Measurements from ENCODE around the gene MED13. TPM values are rescaled to one million over a fixed set of nuclear protein-coding genes. Genes with fewer than 3 reads are reported as not detected.

The MED13 gene
- total RNA-seq, 4 donors from 2014 or later, result 34.5 to 64.9 (median 52.0) TPM

- peak; percentile 100 for ATAC-seq
- peaks cover 0 to 2% of the 10 kb centered on the region in 2 donors for H3K36me3 ChIP-seq
- peak; percentile 55 for TF ChIP-seq POLR2AphosphoS5 (IDR thresholded peaks at IDR 0.05)
- TF ChIP-seq POLR2A (IDR thresholded peaks at IDR 0.05), result peak; percentile 52 to 62
- TF ChIP-seq EP300 (IDR thresholded peaks at IDR 0.05), result no peak
- peak; percentile 84 to 95 (median 90) for TF ChIP-seq CTCF (IDR thresholded peaks at IDR 0.05)
- H3K27ac ChIP-seq, result peak overlapping the region; percentile 96 to 100 (median 98)
- H3K4me1 ChIP-seq, result peaks cover 7 to 39% (median 8%) of the 10 kb centered on the region in 3 donors
- 2 to 7% methylated on average over 9 to 32 of the region's 51 CpGs for WGBS, 2 donors (ENCODE audit: low coverage in 1 of 2)
- peak overlapping the region; percentile 98 for H3K4me3 ChIP-seq
- no peaks in the 10 kb centered on the region for H3K9me3 ChIP-seq
- no peaks in the 10 kb centered on the region for H3K27me3 ChIP-seq
Measured at GRCh38 chr17:62065611-62066468, 762 bp upstream of the MED13 start.

- TF ChIP-seq CTCF (IDR thresholded peaks at IDR 0.05), result no peak
- no peak for TF ChIP-seq POLR2AphosphoS5 (IDR thresholded peaks at IDR 0.05)
- no peak for TF ChIP-seq EP300 (IDR thresholded peaks at IDR 0.05)
- no peak for TF ChIP-seq POLR2A (IDR thresholded peaks at IDR 0.05)
- ATAC-seq, result no peak
- Histone ChIP-seq H3K4me1 (peaks cover 7 to 55% (median 13%) of the 10 kb centered on the region in 3 donors), H3K36me3 (peaks cover 0 to 16% of the 10 kb centered on the region in 2 donors), H3K27ac (peak overlapping the region; percentile 96 to 100 (median 98)), H3K4me3 (peak overlapping the region; percentile 98), H3K27me3 (no peaks in the 10 kb centered on the region), H3K9me3 (no peaks in the 10 kb centered on the region)
- 0 to 5% methylated on average over 5 of the region's 5 CpGs for WGBS, 2 donors (ENCODE audit: low coverage in 1 of 2)
Measured at GRCh38 chr17:62064029-62064790, 868 bp downstream of the MED13 start.

DNA sequence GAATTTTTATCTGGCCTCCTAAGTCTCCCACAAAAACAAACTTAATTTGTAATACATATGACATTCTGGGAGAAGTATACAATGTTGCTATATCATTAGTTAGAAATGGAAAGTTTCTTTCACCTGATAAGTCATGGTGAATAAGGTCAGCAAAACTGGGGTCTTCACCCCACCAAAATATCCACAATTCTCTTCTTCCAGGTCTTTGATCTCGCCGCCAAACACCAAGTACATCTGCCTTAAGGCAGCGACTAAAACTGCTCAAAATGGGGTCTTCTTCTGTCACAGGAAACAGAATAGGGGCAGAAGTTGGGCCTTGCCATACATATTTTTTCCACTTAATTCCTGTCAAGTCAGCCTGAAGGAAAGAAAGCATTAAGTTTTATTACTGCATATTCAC lies 2.1 kb downstream of the MED13 start:
- 61 to 100% methylated on average over 1 to 3 of the region's 3 CpGs for WGBS, 2 donors (ENCODE audit: low coverage in 1 of 2)
- ATAC-seq, result no peak
- peak overlapping the region; percentile 98 for H3K4me3 ChIP-seq
- no peaks in the 10 kb centered on the region for H3K27me3 ChIP-seq
- peak overlapping the region in 2 of 4 donors; percentile 7 to 99 for H3K27ac ChIP-seq
- peaks cover 0 to 17% of the 10 kb centered on the region in 2 donors for H3K36me3 ChIP-seq
- no peak for TF ChIP-seq EP300 (IDR thresholded peaks at IDR 0.05)
- TF ChIP-seq POLR2AphosphoS5 (IDR thresholded peaks at IDR 0.05), result no peak
- TF ChIP-seq POLR2A (IDR thresholded peaks at IDR 0.05), result no peak
- no peak for TF ChIP-seq CTCF (IDR thresholded peaks at IDR 0.05)
- no peaks in the 10 kb centered on the region for H3K9me3 ChIP-seq
- H3K4me1 ChIP-seq, result peaks cover 7 to 68% (median 13%) of the 10 kb centered on the region in 3 donors

DNA sequence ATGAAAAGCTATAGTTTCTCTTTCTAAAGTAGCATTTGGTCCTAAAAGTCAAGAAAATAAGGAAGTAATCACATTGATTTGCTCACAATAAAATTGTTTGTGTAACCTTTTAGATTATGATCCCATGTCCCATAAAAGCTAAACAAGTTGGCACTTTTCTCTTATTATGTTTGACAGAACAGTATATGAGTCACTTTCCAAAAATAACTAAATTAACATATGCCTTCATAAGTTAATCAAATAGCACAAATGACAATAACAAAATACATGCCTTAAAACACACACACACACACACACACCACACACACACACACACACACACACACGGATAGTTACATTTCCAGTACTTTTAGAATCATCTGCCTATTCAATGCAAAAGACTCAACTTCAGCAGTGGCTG lies 2.8 kb downstream of the MED13 start:
- TF ChIP-seq POLR2A (IDR thresholded peaks at IDR 0.05), result no peak
- TF ChIP-seq CTCF (IDR thresholded peaks at IDR 0.05), result no peak
- TF ChIP-seq POLR2AphosphoS5 (IDR thresholded peaks at IDR 0.05), result no peak
- TF ChIP-seq EP300 (IDR thresholded peaks at IDR 0.05), result no peak
- no peak for ATAC-seq
- H3K36me3 ChIP-seq, result peaks cover 0 to 17% of the 10 kb centered on the region in 2 donors
- no peaks in the 10 kb centered on the region for H3K27me3 ChIP-seq
- H3K4me1 ChIP-seq, result peaks cover 7 to 74% (median 19%) of the 10 kb centered on the region in 3 donors
- H3K27ac ChIP-seq, result peak overlapping the region in 1 of 4 donors; percentile 99
- no peaks in the 10 kb centered on the region for H3K9me3 ChIP-seq
- 0 to 38% methylated on average over 1 of the region's 1 CpG for WGBS, 2 donors (ENCODE audit: low coverage in 1 of 2)
- peak overlapping the region in 1 of 2 donors; percentile 98 for H3K4me3 ChIP-seq

All from gastroesophageal sphincter (tissue), 4 donors.